ENCODE results near the gene OTOG.

The OTOG gene

GRCh38 chr11:17608821-17609220, 61.8 kb downstream of the OTOG start:
- Histone ChIP-seq H3K79me2 (ENCODE audit: control insufficient read depth, low read length) (no peaks in the 10 kb centered on the region), H3K36me3 (ENCODE audit: control insufficient read depth, low read length) (no peaks in the 10 kb centered on the region), H3K27me3 (ENCODE audit: control insufficient read depth, low read length) (no peaks in the 10 kb centered on the region), H3K27ac (ENCODE audit: low read depth, low read length) (no peak overlapping the region), H3K4me1 (ENCODE audit: control insufficient read depth, low read length) (no peaks in the 10 kb centered on the region), H3K4me2 (ENCODE audit: low read length) (no peak overlapping the region), H3K9me3 (ENCODE audit: control insufficient read depth, insufficient read depth, low read length) (no peaks in the 10 kb centered on the region), H3F3A (ENCODE audit: control insufficient read depth, insufficient read depth) (no peaks in the 10 kb centered on the region), H3K9me2 (replicated peaks; ENCODE audit: control insufficient read depth, low read length) (no peaks in the 10 kb centered on the region), H3K4me3 (ENCODE audit: low read length) (no peak overlapping the region), H4K20me1 (ENCODE audit: control insufficient read depth, insufficient read depth, low read depth, low read length) (no peaks in the 10 kb centered on the region)
- TF ChIP-seq CTCF (IDR thresholded peaks at IDR 0.05; ENCODE audit: low read depth, low read length, poor library complexity, severe bottlenecking) (no peak), EZH2phosphoT487 (IDR thresholded peaks at IDR 0.05; ENCODE audit: borderline replicate concordance, low read length) (no peak)

GRCh38 chr11:17609291-17610084, 62.4 kb downstream of the OTOG start:
- H3F3A ChIP-seq (ENCODE audit: control insufficient read depth, insufficient read depth) = no peaks in the 10 kb centered on the region
- H3K4me1 ChIP-seq (ENCODE audit: control insufficient read depth, low read length) = no peaks in the 10 kb centered on the region
- no peaks in the 10 kb centered on the region for H3K9me2 ChIP-seq (replicated peaks; ENCODE audit: control insufficient read depth, low read length)
- no peaks in the 10 kb centered on the region for H3K79me2 ChIP-seq (ENCODE audit: control insufficient read depth, low read length)
- no peak overlapping the region for H3K4me3 ChIP-seq (ENCODE audit: low read length)
- H3K27me3 ChIP-seq (ENCODE audit: control insufficient read depth, low read length) = peaks cover 1% of the 10 kb centered on the region; the same call in 1 of the 2 replicates
- TF ChIP-seq CTCF (IDR thresholded peaks at IDR 0.05; ENCODE audit: low read depth, low read length, poor library complexity, severe bottlenecking) (no peak), EZH2phosphoT487 (IDR thresholded peaks at IDR 0.05; ENCODE audit: borderline replicate concordance, low read length) (no peak)
- no peak overlapping the region for H3K4me2 ChIP-seq (ENCODE audit: low read length)
- H3K9me3 ChIP-seq (ENCODE audit: control insufficient read depth, insufficient read depth, low read length) = no peaks in the 10 kb centered on the region
- H3K36me3 ChIP-seq (ENCODE audit: control insufficient read depth, low read length) = no peaks in the 10 kb centered on the region
- H4K20me1 ChIP-seq (ENCODE audit: control insufficient read depth, insufficient read depth, low read depth, low read length) = no peaks in the 10 kb centered on the region
- H3K27ac ChIP-seq (ENCODE audit: low read depth, low read length) = no peak overlapping the region

GRCh38 chr11:17610085-17610894, 63.2 kb downstream of the OTOG start:
- no peak overlapping the region for H3K4me3 ChIP-seq (ENCODE audit: low read length)
- H3K4me1 ChIP-seq (ENCODE audit: control insufficient read depth, low read length) = no peaks in the 10 kb centered on the region
- H3F3A ChIP-seq (ENCODE audit: control insufficient read depth, insufficient read depth) = no peaks in the 10 kb centered on the region
- no peaks in the 10 kb centered on the region for H3K9me3 ChIP-seq (ENCODE audit: control insufficient read depth, insufficient read depth, low read length)
- no peak for TF ChIP-seq CTCF (IDR thresholded peaks at IDR 0.05; ENCODE audit: low read depth, low read length, poor library complexity, severe bottlenecking)
- TF ChIP-seq EZH2phosphoT487 (IDR thresholded peaks at IDR 0.05; ENCODE audit: borderline replicate concordance, low read length) = no peak
- no peaks in the 10 kb centered on the region for H3K36me3 ChIP-seq (ENCODE audit: control insufficient read depth, low read length)
- H4K20me1 ChIP-seq (ENCODE audit: control insufficient read depth, insufficient read depth, low read depth, low read length) = no peaks in the 10 kb centered on the region
- H3K79me2 ChIP-seq (ENCODE audit: control insufficient read depth, low read length) = no peaks in the 10 kb centered on the region
- no peak overlapping the region for H3K4me2 ChIP-seq (ENCODE audit: low read length)
- peaks cover 9% of the 10 kb centered on the region for H3K27me3 ChIP-seq (ENCODE audit: control insufficient read depth, low read length)
- H3K27ac ChIP-seq (ENCODE audit: low read depth, low read length) = no peak overlapping the region
- H3K9me2 ChIP-seq (replicated peaks; ENCODE audit: control insufficient read depth, low read length) = no peaks in the 10 kb centered on the region

Data from DOHH2 (cell line).